Measurements from ENCODE around the gene PGK2. TPM values are rescaled to one million over a fixed set of nuclear protein-coding genes. Genes with fewer than 3 reads are reported as not detected.

The PGK2 gene
- total and polyA plus RNA-seq, 2 donors from 2014 or later, result not detected

DNA sequence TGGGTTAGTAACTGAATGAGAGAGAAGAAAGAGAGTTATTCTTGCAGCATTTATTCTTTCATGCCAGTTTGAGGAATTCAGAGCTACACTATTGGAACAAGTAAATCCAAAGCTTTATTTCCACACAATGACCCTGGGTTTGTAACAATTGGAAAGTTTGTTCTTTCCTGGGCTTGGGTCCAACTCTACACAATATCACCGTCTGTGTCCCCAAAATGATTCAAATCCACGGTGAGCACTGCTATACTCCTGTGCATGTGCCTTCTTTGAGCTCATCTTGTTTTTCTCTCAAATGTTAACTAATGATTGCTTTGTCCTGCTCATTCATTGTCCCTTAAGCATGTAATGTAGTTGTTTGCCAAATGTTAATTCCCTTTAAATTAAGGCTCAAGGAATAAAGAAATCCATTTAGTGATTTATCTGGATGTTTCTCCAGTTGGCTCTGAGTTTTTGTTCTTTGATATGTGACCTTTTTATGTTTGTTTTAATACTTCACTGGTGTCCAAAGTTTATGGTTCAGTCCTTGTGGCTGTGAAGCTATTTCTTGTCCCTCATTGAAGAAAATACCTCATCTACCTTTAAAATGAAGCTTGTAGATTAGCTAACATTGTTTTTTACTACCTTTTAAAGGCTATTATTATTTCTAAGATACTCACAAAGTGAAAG lies 22.4 kb downstream of the PGK2 start:
- Histone ChIP-seq H3K36me3 (ENCODE audit: control insufficient read depth in 2 of 3, insufficient read depth in 3 of 3, low read length in 3 of 3) (no peaks in the 10 kb centered on the region), H3K9me3 (ENCODE audit: control insufficient read depth in 2 of 3, insufficient read depth in 1 of 3, low read length in 3 of 3) (no peaks in the 10 kb centered on the region), H3K4me1 (ENCODE audit: control insufficient read depth in 2 of 3, insufficient read depth in 2 of 3, low read depth in 1 of 3, low read length in 3 of 3) (no peaks in the 10 kb centered on the region), H3K4me3 (ENCODE audit: low read length in 3 of 3) (no peak overlapping the region), H3K27ac (ENCODE audit: low read depth in 2 of 2, low read length in 2 of 2) (no peak overlapping the region), H3K9ac (ENCODE audit: low read length in 3 of 3) (no peak overlapping the region), H3K27me3 (ENCODE audit: control insufficient read depth, insufficient read depth, low read length) (no peaks in the 10 kb centered on the region)
- DNase-seq (no peak), FAIRE-seq (no peak)
- intact Hi-C loops (cut with DNase I), result no loop called here
- TF ChIP-seq, protein P1, sequence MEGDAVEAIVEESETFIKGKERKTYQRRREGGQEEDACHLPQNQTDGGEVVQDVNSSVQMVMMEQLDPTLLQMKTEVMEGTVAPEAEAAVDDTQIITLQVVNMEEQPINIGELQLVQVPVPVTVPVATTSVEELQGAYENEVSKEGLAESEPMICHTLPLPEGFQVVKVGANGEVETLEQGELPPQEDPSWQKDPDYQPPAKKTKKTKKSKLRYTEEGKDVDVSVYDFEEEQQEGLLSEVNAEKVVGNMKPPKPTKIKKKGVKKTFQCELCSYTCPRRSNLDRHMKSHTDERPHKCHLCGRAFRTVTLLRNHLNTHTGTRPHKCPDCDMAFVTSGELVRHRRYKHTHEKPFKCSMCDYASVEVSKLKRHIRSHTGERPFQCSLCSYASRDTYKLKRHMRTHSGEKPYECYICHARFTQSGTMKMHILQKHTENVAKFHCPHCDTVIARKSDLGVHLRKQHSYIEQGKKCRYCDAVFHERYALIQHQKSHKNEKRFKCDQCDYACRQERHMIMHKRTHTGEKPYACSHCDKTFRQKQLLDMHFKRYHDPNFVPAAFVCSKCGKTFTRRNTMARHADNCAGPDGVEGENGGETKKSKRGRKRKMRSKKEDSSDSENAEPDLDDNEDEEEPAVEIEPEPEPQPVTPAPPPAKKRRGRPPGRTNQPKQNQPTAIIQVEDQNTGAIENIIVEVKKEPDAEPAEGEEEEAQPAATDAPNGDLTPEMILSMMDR (IDR thresholded peaks at IDR 0.05; ENCODE audit: borderline replicate concordance, extremely low read depth, insufficient read depth), result no peak

DNA sequence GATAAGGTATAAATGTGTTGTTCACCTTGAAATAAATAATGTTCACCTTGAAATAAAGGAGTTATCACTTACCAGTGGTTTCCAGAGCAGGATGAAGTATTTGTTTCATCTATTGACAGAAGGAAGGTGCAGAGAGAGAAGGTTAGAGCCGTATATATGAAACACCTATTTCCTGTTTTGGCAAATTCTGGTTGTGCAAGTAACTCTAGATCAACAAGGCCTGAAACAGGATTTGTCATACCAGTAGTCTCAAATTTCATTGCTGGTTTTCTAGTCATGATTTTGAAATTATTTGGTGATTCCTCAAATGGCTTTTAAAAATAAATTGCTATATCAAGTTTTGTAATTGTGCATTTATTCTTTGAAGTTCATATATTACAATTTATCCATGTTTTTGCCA lies 42.8 kb downstream of the PGK2 start, which contains the start of gene CRISP3:
CRISP3 (minus strand) TSS at position 130 of the 400 bp plus-strand sequence; CDS start at position 109, 21 bp downstream.
- intact Hi-C loops (cut with DNase I), result no loop called here
- FAIRE-seq (no peak), DNase-seq (no peak)
- TF ChIP-seq, protein P1 (IDR thresholded peaks at IDR 0.05; ENCODE audit: borderline replicate concordance, extremely low read depth, insufficient read depth), result no peak
- Histone ChIP-seq H3K27me3 (ENCODE audit: control insufficient read depth, insufficient read depth, low read length) (no peaks in the 10 kb centered on the region), H3K27ac (ENCODE audit: low read depth in 2 of 2, low read length in 2 of 2) (no peak within 1 kb of the TSS), H3K4me1 (ENCODE audit: control insufficient read depth in 2 of 3, insufficient read depth in 2 of 3, low read depth in 1 of 3, low read length in 3 of 3) (no peaks in the 10 kb centered on the region), H3K4me3 (ENCODE audit: low read length in 3 of 3) (no peak within 1 kb of the TSS), H3K36me3 (ENCODE audit: control insufficient read depth in 2 of 3, insufficient read depth in 3 of 3, low read length in 3 of 3) (no peaks in the 10 kb centered on the region), H3K9me3 (ENCODE audit: control insufficient read depth in 2 of 3, insufficient read depth in 1 of 3, low read length in 3 of 3) (no peaks in the 10 kb centered on the region), H3K9ac (ENCODE audit: low read length in 3 of 3) (no peak within 1 kb of the TSS)

DNA sequence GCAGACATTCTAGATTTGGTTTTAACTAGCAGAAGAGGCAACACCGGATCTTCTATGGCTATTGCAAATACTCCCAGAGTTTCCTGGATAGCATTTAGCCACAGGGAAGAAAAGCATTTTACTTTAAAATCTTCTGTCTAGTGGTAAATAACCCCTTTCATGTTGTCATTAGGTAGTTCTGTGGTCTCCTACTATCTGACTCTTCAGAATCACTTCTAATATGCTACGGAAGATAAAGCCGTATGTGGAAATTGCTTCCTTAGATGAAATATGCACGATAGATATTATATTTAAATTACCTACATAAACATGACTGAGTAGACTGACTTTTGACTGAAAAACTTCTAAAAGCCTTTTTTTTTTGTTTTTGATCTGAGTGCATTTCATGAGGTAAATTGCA lies 43.7 kb downstream of the PGK2 start:
- DNase-seq (no peak), FAIRE-seq (no peak)
- Histone ChIP-seq H3K27ac (ENCODE audit: low read depth in 2 of 2, low read length in 2 of 2) (no peak overlapping the region), H3K4me3 (ENCODE audit: low read length in 3 of 3) (no peak overlapping the region), H3K4me1 (ENCODE audit: control insufficient read depth in 2 of 3, insufficient read depth in 2 of 3, low read depth in 1 of 3, low read length in 3 of 3) (no peaks in the 10 kb centered on the region), H3K27me3 (ENCODE audit: control insufficient read depth, insufficient read depth, low read length) (no peaks in the 10 kb centered on the region), H3K36me3 (ENCODE audit: control insufficient read depth in 2 of 3, insufficient read depth in 3 of 3, low read length in 3 of 3) (no peaks in the 10 kb centered on the region), H3K9ac (ENCODE audit: low read length in 3 of 3) (no peak overlapping the region), H3K9me3 (ENCODE audit: control insufficient read depth in 2 of 3, insufficient read depth in 1 of 3, low read length in 3 of 3) (no peaks in the 10 kb centered on the region)
- intact Hi-C loops (cut with DNase I), result no loop called here
- TF ChIP-seq, protein P1 (IDR thresholded peaks at IDR 0.05; ENCODE audit: borderline replicate concordance, extremely low read depth, insufficient read depth), result no peak

Measured in kidney (tissue), 14 donors.